Measurements from ENCODE around the gene NR2F1-AS1.

The NR2F1-AS1 gene

GRCh38 chr5:93616538-93617174, 35.6 kb upstream of the NR2F1-AS1 start:
- no peak overlapping the region for H3K4me3 ChIP-seq (ENCODE audit: low read length)
- TF ChIP-seq, protein P1, sequence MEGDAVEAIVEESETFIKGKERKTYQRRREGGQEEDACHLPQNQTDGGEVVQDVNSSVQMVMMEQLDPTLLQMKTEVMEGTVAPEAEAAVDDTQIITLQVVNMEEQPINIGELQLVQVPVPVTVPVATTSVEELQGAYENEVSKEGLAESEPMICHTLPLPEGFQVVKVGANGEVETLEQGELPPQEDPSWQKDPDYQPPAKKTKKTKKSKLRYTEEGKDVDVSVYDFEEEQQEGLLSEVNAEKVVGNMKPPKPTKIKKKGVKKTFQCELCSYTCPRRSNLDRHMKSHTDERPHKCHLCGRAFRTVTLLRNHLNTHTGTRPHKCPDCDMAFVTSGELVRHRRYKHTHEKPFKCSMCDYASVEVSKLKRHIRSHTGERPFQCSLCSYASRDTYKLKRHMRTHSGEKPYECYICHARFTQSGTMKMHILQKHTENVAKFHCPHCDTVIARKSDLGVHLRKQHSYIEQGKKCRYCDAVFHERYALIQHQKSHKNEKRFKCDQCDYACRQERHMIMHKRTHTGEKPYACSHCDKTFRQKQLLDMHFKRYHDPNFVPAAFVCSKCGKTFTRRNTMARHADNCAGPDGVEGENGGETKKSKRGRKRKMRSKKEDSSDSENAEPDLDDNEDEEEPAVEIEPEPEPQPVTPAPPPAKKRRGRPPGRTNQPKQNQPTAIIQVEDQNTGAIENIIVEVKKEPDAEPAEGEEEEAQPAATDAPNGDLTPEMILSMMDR (conservative IDR thresholded peaks at IDR 0.05; ENCODE audit: low read depth, low read length) = no peak
- no peak for DNase-seq (ENCODE audit: low read depth)

DNA sequence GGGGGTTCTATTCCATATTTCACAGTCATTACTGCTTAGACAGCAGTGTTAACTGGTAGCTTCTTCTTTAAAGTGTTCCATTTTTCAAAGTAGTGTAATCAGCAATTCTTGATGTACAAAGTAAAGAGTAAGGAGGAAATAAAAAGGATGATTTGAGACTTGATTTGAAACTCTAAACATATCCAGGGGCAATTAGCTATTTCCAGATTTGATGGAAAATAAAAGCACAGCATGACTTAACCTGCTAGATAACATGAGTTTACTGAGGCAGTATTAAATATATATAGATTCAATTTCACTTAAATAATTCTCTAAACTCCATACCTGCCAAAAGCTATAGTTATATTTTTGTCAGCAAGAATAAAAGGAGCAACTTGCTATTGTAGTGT, 31.8 kb upstream of the NR2F1-AS1 start:
- DNase-seq (ENCODE audit: low read depth) = no peak
- peak overlapping the region; percentile 2 for H3K4me3 ChIP-seq (ENCODE audit: low read length)
- TF ChIP-seq, protein P1 (conservative IDR thresholded peaks at IDR 0.05; ENCODE audit: low read depth, low read length) = no peak

DNA sequence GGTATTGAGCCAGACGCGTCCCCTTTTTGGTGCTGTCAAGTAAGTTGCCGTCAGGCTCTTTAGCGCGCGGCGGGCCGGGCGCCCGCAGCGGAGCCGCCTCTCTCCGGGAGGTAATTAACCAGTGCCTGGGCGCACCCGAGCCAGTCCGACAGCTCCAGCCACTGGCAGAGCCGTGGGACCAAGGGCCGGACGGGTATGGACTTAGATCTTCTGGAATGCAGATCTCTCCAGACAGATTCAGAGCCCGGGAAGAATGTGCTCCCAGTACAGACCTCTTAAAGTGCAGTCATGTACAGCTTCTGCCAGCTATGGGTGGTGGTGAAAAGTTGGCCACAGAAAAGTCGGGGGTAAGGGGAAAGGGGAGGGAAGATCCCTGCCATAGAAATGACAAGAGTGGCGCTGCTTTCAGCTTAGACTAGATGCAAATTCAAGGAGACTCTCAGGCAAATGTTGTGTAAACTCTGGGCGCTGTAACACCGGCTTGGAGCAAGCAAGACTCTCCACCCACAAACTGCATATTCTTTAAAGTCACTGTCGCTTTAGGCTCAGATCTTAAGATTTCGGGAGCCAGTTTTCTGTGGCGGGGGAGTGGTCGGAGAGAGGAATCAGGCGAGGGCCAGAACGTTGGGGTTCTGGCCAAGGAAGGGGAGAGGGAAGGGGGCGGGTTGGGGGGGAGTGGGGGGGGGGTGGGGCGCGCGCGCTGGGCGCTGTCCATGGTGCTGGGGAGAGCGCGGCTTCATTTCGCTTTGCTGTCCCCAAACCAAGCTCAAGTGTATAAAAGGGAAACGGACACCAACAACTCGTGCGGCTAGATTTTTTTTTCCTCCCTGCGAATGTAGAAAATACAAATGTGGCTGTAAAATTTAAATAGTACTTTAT, 31.2 kb upstream of the NR2F1-AS1 start:
- peak overlapping the region; percentile 36 for H3K4me3 ChIP-seq (ENCODE audit: low read length)
- no peak for DNase-seq (ENCODE audit: low read depth)
- TF ChIP-seq, protein P1 (conservative IDR thresholded peaks at IDR 0.05; ENCODE audit: low read depth, low read length) = no peak

- DNase-seq (ENCODE audit: low read depth) = no peak
- H3K4me3 ChIP-seq (ENCODE audit: low read length) = peak overlapping the region; percentile 36
- TF ChIP-seq, protein P1 (conservative IDR thresholded peaks at IDR 0.05; ENCODE audit: low read depth, low read length) = no peak
Measured at GRCh38 chr5:93611273-93611975, 30.4 kb upstream of the NR2F1-AS1 start.

- TF ChIP-seq, protein P1 (conservative IDR thresholded peaks at IDR 0.05; ENCODE audit: low read depth, low read length) = no peak
- no peak overlapping the region for H3K4me3 ChIP-seq (ENCODE audit: low read length)
- DNase-seq (ENCODE audit: low read depth) = no peak
Measured at GRCh38 chr5:93610581-93611272, 29.7 kb upstream of the NR2F1-AS1 start.

GRCh38 chr5:93609762-93610161, 28.7 kb upstream of the NR2F1-AS1 start:
- no peak for DNase-seq (ENCODE audit: low read depth)
- TF ChIP-seq, protein P1 (conservative IDR thresholded peaks at IDR 0.05; ENCODE audit: low read depth, low read length) = no peak
- no peak overlapping the region for H3K4me3 ChIP-seq (ENCODE audit: low read length)

Measured in retinal pigment epithelial cell (primary cell).